DLD1 (cell line): ENCODE results near the gene KRT40.
"Not testable (repeated sequence)": the region's sequence is repeated elsewhere in the genome, so short reads cannot be mapped to it uniquely, and the experiment has no call there.

Experiments
- in situ Hi-C: cut with HindIII; loops from 2 replicates; pipeline ENCODE4 v1.10.0; 2017; ENCODE audit warnings: low sequenced_read_pairs

Gene KRT40

GRCh38 chr17:40999563-40999962, 15.4 kb upstream of the KRT40 start, which contains the start of gene KRTAP3-2:
TSS of gene KRTAP3-2 (minus strand) at chr17:40999906. CDS start at chr17:40999853, 53 bp downstream.
- in situ Hi-C loops = not testable (repeated sequence)

GRCh38 chr17:40997361-40997760, 13.2 kb upstream of the KRT40 start:
- in situ Hi-C loops = no loop called here

GRCh38 chr17:40996829-40997228, 12.7 kb upstream of the KRT40 start:
- in situ Hi-C loops = no loop called here

GRCh38 chr17:40995116-40995515, 11.0 kb upstream of the KRT40 start:
- in situ Hi-C loops = no loop called here

GRCh38 chr17:40993839-40994238, 9.7 kb upstream of the KRT40 start, which contains the start of gene KRTAP3-3:
TSS of gene KRTAP3-3 (minus strand) at chr17:40994164. CDS start at chr17:40994097, 67 bp downstream.
- in situ Hi-C loops = no loop called here

- in situ Hi-C loops = no loop called here
Measured at GRCh38 chr17:40993084-40993483, 9.0 kb upstream of the KRT40 start.

- in situ Hi-C loops = no loop called here
Measured at GRCh38 chr17:40992666-40993065, 8.5 kb upstream of the KRT40 start.

GRCh38 chr17:40986920-40987319, 2.8 kb upstream of the KRT40 start:
- in situ Hi-C loops = no loop called here

- in situ Hi-C loops = no loop called here
Measured at GRCh38 chr17:40981115-40981514, 3.0 kb downstream of the KRT40 start.

GRCh38 chr17:40980596-40980995, 3.5 kb downstream of the KRT40 start:
- in situ Hi-C loops = no loop called here

- in situ Hi-C loops = no loop called here
Measured at GRCh38 chr17:40980117-40980516, 4.0 kb downstream of the KRT40 start.

- in situ Hi-C loops = no loop called here
Measured at GRCh38 chr17:40978575-40979151, 5.5 kb downstream of the KRT40 start.

GRCh38 chr17:40975516-40975915, 8.6 kb downstream of the KRT40 start:
- in situ Hi-C loops = no loop called here

GRCh38 chr17:40974366-40974765, 9.8 kb downstream of the KRT40 start:
- in situ Hi-C loops = no loop called here

- in situ Hi-C loops = no loop called here
Measured at GRCh38 chr17:40967582-40967981, 16.5 kb downstream of the KRT40 start.

GRCh38 chr17:40966848-40967247, 17.3 kb downstream of the KRT40 start, which contains the start of gene KRT39:
TSS of gene KRT39 (minus strand) at chr17:40966948. CDS start at chr17:40966856, 92 bp downstream.
- in situ Hi-C loops = no loop called here

- in situ Hi-C loops = no loop called here
Measured at GRCh38 chr17:40963838-40964237, 20.3 kb downstream of the KRT40 start.

- in situ Hi-C loops = no loop called here
Measured at GRCh38 chr17:40962059-40962561, 22.0 kb downstream of the KRT40 start.

GRCh38 chr17:40961591-40961990, 22.5 kb downstream of the KRT40 start:
- in situ Hi-C loops = no loop called here

GRCh38 chr17:40960144-40960543, 24.0 kb downstream of the KRT40 start:
- in situ Hi-C loops = no loop called here

- in situ Hi-C loops = no loop called here
Measured at GRCh38 chr17:40958086-40958953, 25.8 kb downstream of the KRT40 start.
